Thyroid gland (tissue), 4 donors: ENCODE results near the gene LGALSL.

ENCODE experiments used
- CTCF ChIP-seq, 6 experiments: fragments of 200-600 bp in 3 of 6; fragments of 450-650 bp in 3 of 6; sonication (generic) in 3 of 6; IDR thresholded peaks; one replicate each; pipeline ENCODE4 v1.5.1; 2016 to 2019; ENCODE audit warnings: antibody characterized with exemption in 6 of 6, mild to moderate bottlenecking in 2 of 6, inconsistent platforms in 1 of 6, moderate library complexity in 1 of 6
- POLR2A ChIP-seq, 2 donors: fragments of 450-650 bp; IDR thresholded peaks; one replicate each; pipeline ENCODE4 v1.6.1; 2017; ENCODE audit warnings: antibody characterized with exemption in 2 of 2, mild to moderate bottlenecking in 2 of 2, moderate library complexity in 1 of 2

DNA sequence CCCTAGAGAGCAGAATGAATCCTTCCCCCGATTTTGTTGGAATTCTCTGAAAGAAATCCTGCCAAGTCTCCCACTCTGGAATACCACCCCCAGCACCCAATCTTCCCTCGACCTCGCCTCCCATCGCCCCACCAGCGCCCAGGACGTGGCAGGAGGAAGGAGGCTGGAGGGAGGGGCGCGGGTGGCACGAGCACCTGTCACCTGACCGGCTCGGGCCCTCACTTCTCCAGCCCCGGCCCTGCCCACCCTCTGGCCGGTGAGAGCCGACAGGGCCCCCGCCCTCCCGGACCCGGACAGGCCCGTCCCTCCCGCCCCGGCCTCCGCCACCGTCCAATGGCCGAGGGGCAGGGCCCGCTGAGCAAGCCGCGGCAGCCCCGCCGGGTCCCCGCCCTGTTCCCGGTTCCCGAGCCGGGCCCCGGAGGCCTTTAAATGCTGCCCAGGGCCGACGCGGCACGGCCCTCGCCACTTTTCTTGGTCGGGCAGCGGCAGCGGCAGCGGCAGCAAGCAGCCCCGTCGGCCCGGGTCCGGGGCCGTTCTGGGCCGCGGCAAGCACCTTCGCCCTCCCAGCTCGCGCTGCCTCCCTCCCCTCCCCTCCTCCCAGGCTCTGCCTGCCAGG, at the start of gene LGALSL:
- TF ChIP-seq CTCF (IDR thresholded peaks at IDR 0.05): no peak
- TF ChIP-seq POLR2A (IDR thresholded peaks at IDR 0.05): peak in 1 of 2 donors; percentile 63
